GM19035 (cell line): ENCODE results near the gene RPS19BP1.
"Not testable (repeated sequence)": the region's sequence is repeated elsewhere in the genome, so short reads cannot be mapped to it uniquely, and the experiment has no call there.

Experiments used
- ATAC-seq: cut with Tn5 transposase; IDR thresholded peaks from one replicate; pipeline ENCODE4 v1.9.1; 2021; ENCODE audit not compliant: unreplicated experiment

The RPS19BP1 gene

GRCh38 chr22:39528681-39529486 lies 3.7 kb downstream of the RPS19BP1 start:
- no peak for ATAC-seq

GRCh38 chr22:39528080-39528661 lies 4.4 kb downstream of the RPS19BP1 start:
- ATAC-seq = no peak

- no peak for ATAC-seq
These were observed 5.0 kb downstream of the RPS19BP1 start for GRCh38 chr22:39527481-39527961.

GRCh38 chr22:39526736-39527171 lies 5.8 kb downstream of the RPS19BP1 start:
- no peak for ATAC-seq

GRCh38 chr22:39525658-39525975 lies 6.9 kb downstream of the RPS19BP1 start:
- ATAC-seq = no peak

- no peak for ATAC-seq
These were observed 7.5 kb downstream of the RPS19BP1 start for GRCh38 chr22:39524753-39525657.

GRCh38 chr22:39524089-39524752 lies 8.3 kb downstream of the RPS19BP1 start:
- no peak for ATAC-seq

GRCh38 chr22:39522567-39523300 lies 9.8 kb downstream of the RPS19BP1 start:
- ATAC-seq = no peak

GRCh38 chr22:39522091-39522490 lies 10.5 kb downstream of the RPS19BP1 start:
- ATAC-seq = not testable (repeated sequence)

- ATAC-seq = not testable (repeated sequence)
These were observed 11.3 kb downstream of the RPS19BP1 start for GRCh38 chr22:39521106-39521885.

GRCh38 chr22:39520226-39521105 lies 12.1 kb downstream of the RPS19BP1 start, which contains the start of gene ATF4:
TSS of gene ATF4 (plus strand) at chr22:39520562. CDS start at chr22:39521446, 884 bp downstream.
- ATAC-seq = peak; percentile 53

GRCh38 chr22:39519681-39520225 lies 12.8 kb downstream of the RPS19BP1 start:
- peak; percentile 81 for ATAC-seq

GRCh38 chr22:39518996-39519680 lies 13.4 kb downstream of the RPS19BP1 start:
- no peak for ATAC-seq

GRCh38 chr22:39518144-39518786 lies 14.3 kb downstream of the RPS19BP1 start:
- ATAC-seq = no peak

- no peak for ATAC-seq
These were observed 15.1 kb downstream of the RPS19BP1 start for GRCh38 chr22:39517470-39517869.

GRCh38 chr22:39515266-39516050 lies 17.1 kb downstream of the RPS19BP1 start:
- no peak for ATAC-seq
